ENCODE results near the gene C4BPB. TPM values are rescaled to one million over a fixed set of nuclear protein-coding genes. Genes with fewer than 3 reads are reported as not detected.

The C4BPB gene
- total and polyA plus RNA-seq, 2 donors (not counting 3 experiments of a cell fraction or from before 2014, with no cell fraction given), result not detected

- H3K79me2 ChIP-seq (ENCODE audit: control insufficient read depth, insufficient read depth, low read length), result peaks cover 46% of the 10 kb centered on the region
- ChIA-PET CTCF (interaction anchor here (0.6 to 2.2 kb wide), 12 partner anchors 10 to 1276 kb away, joined by 3 to 11 read pairs (median 4); no protein-coding TSS in a partner anchor), POLR2A (no interaction called here)
- FAIRE-seq (peak; percentile 76), DNase-seq (ENCODE audit: low read depth, low spot score) (peak; percentile 73)
- intact Hi-C loops (cut with micrococcal nuclease), result loop anchor here (1.0 to 5.0 kb wide), 6 partner anchors 27 to 449 kb away; partner anchors contain the start of gene CD55
- TSS peak; percentile 19 for BruUV-seq (replicated peaks)
- peaks cover 7% of the 10 kb centered on the region for H4K20me1 ChIP-seq (replicated peaks; ENCODE audit: control insufficient read depth, extremely low read depth, insufficient read depth, low read length)
- H3K9ac ChIP-seq (replicated peaks; ENCODE audit: extremely low read depth, insufficient read depth, low read length), result peak overlapping the region; percentile 83
- peak overlapping the region; percentile 92 for H2AFZ ChIP-seq (ENCODE audit: low read depth, low read length)
- dilution Hi-C loops (cut with MboI; ENCODE audit: extremely low pct_ligation_motif_present, low sequenced_read_pairs), result no loop called here
- H3K4me2 ChIP-seq (ENCODE audit: insufficient read depth, low read length), result peak overlapping the region; percentile 91
- H3K9me1 ChIP-seq (replicated peaks; ENCODE audit: control insufficient read depth, extremely low read depth, insufficient read depth, low read length), result no peaks in the 10 kb centered on the region
- H3K27me3 ChIP-seq (ENCODE audit: control insufficient read depth in 2 of 2, insufficient read depth in 2 of 2, low read length in 2 of 2), result peaks cover 0 to 2% of the 10 kb centered on the region in 2 experiments
- peaks cover 6 to 12% of the 10 kb centered on the region in 2 experiments for H3K36me3 ChIP-seq (ENCODE audit: control insufficient read depth in 2 of 2, extremely low read depth in 1 of 2, insufficient read depth in 2 of 2, low read length in 2 of 2)
- no peak for TF ChIP-seq POLR2A (IDR thresholded peaks at IDR 0.05; ENCODE audit: low read depth, low read length)
- no peak for TF ChIP-seq JUN (IDR thresholded peaks at IDR 0.05; ENCODE audit: borderline replicate concordance, insufficient read depth, insufficient read length, low read depth)
- TF ChIP-seq CTCF (IDR thresholded peaks at IDR 0.05; ENCODE audit: extremely low read depth in 1 of 2, insufficient read depth in 1 of 2, low read depth in 1 of 2, low read length in 2 of 2), result peak; percentile 61 to 67
- TF ChIP-seq EZH2 (IDR thresholded peaks at IDR 0.05; ENCODE audit: borderline replicate concordance, low read depth, low read length, severe bottlenecking), result no peak
- TF ChIP-seq POLR2AphosphoS5 (IDR thresholded peaks at IDR 0.05; ENCODE audit: insufficient read depth, low read depth, low read length), result no peak
- no peak for TF ChIP-seq FOS (IDR thresholded peaks at IDR 0.05; ENCODE audit: borderline replicate concordance, insufficient read depth, low read length)
- TF ChIP-seq MAX (IDR thresholded peaks at IDR 0.05; ENCODE audit: insufficient read depth, insufficient read length), result no peak
- H3K9me3 ChIP-seq (replicated peaks; ENCODE audit: control insufficient read depth, insufficient read depth, low read length), result no peaks in the 10 kb centered on the region
- peak overlapping the region; percentile 40 to 95 (median 74) for H3K4me3 ChIP-seq (replicated peaks in 1 of 3; ENCODE audit: insufficient read depth in 1 of 3, low read depth in 1 of 3, low read length in 3 of 3)
- H3K4me1 ChIP-seq (ENCODE audit: control insufficient read depth, extremely low read depth, insufficient read depth, low read length), result peaks cover 15% of the 10 kb centered on the region
- H3K27ac ChIP-seq (ENCODE audit: insufficient read depth, low read depth, low read length), result peak overlapping the region; percentile 57
Measured at GRCh38 chr1:207049974-207050391, 38.7 kb upstream of the C4BPB start.
